ENCODE results near the gene OR14A2. TPM values are rescaled to one million over a fixed set of nuclear protein-coding genes. Genes with fewer than 3 reads are reported as not detected.
A peak's percentile ranks its signal among the peaks of the same experiment; 100 is the strongest.
"Not testable (repeated sequence)": the region's sequence is repeated elsewhere in the genome, so short reads cannot be mapped to it uniquely, and the experiment has no call there.

The OR14A2 gene
- not detected in 2 replicates for total RNA-seq (ENCODE audit: low replicate concordance)

- no peak for TF ChIP-seq CTCF (IDR thresholded peaks at IDR 0.05; ENCODE audit: insufficient read depth, low read length)
- no peak within 1 kb of the TSS for H3K4me3 ChIP-seq (ENCODE audit: low read depth, low read length)
- no peak for DNase-seq (ENCODE audit: low read depth)
Measured at GRCh38 chr1:247748041-247748440, at the start of gene OR14A2. OR14A2 (minus strand) TSS chr1:247748141.

GRCh38 chr1:247797518-247797917 lies 49.6 kb upstream of the OR14A2 start:
- no peak for DNase-seq (ENCODE audit: low read depth)
- no peak for TF ChIP-seq CTCF (IDR thresholded peaks at IDR 0.05; ENCODE audit: insufficient read depth, low read length)
- no peak overlapping the region for H3K4me3 ChIP-seq (ENCODE audit: low read depth, low read length)

DNA sequence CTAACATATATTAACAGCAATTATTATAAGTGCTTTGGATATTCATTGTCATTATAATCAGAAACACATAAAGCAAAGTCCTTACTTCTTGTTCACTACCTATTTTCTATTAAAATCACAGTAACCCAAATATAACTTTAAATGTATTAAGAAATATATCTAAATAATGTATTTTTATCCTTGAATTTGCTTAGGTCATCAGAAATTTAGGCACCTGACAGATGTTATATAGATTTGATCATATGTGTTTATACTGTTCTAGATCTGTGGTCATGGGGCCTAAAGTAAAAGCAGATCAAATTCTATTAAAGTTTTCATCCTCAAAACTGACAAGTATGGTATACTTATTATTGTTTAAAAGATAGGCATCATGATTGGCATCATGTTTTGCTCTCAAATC lies 21.7 kb upstream of the OR14A2 start:
- H3K4me3 ChIP-seq (ENCODE audit: low read depth, low read length), result no peak overlapping the region
- no peak for DNase-seq (ENCODE audit: low read depth)
- no peak for TF ChIP-seq CTCF (IDR thresholded peaks at IDR 0.05; ENCODE audit: insufficient read depth, low read length)

GRCh38 chr1:247760456-247760855 lies 12.5 kb upstream of the OR14A2 start, which contains the start of gene OR1C1:
OR1C1 (minus strand) TSS chr1:247760556; CDS start chr1:247758406, 2,150 bp downstream.
- TF ChIP-seq CTCF (IDR thresholded peaks at IDR 0.05; ENCODE audit: insufficient read depth, low read length), result no peak
- no peak within 1 kb of the TSS for H3K4me3 ChIP-seq (ENCODE audit: low read depth, low read length)
- no peak for DNase-seq (ENCODE audit: low read depth)

DNA sequence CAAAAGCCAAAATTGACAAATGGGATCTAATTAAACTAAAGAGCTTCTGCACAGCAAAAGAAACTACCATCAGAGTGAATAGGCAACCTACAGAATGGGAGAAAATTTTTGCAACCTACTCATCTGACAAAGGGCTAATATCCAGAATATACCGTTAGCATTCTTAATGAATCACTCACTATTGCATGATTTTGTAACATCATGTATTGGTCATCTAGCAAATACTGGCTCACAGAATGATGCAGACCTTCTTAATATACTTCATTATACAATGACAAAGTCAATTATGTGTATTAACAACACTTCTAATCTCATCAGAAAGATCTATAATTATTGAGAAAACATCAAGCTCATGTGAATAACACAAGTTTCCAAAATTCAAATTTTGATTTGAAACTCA lies 6.4 kb upstream of the OR14A2 start:
- not testable (repeated sequence) for H3K4me3 ChIP-seq (ENCODE audit: low read depth, low read length); DNase-seq (ENCODE audit: low read depth)

GRCh38 chr1:247749870-247750269 lies 1.9 kb upstream of the OR14A2 start:
- DNase-seq (ENCODE audit: low read depth), result no peak
- H3K4me3 ChIP-seq (ENCODE audit: low read depth, low read length), result no peak overlapping the region
- TF ChIP-seq CTCF (IDR thresholded peaks at IDR 0.05; ENCODE audit: insufficient read depth, low read length), result no peak

- no peak overlapping the region for H3K4me3 ChIP-seq (ENCODE audit: low read depth, low read length)
- DNase-seq (ENCODE audit: low read depth), result peak; percentile 1
- TF ChIP-seq CTCF (IDR thresholded peaks at IDR 0.05; ENCODE audit: insufficient read depth, low read length), result no peak
Measured at GRCh38 chr1:247747616-247748015, 325 bp downstream of the OR14A2 start.
